Fibroblast of peridontal ligament (primary cell): ENCODE measurements around the gene CDKL4.
"Not testable (repeated sequence)": the region's sequence is repeated elsewhere in the genome, so short reads cannot be mapped to it uniquely, and the experiment has no call there.

ENCODE experiments used
- DNase-seq: peaks from one replicate; pipeline ENCODE4 v3.0.0-alpha.2; 2010; ENCODE audit errors: extremely low read depth

CDKL4 gene

DNA sequence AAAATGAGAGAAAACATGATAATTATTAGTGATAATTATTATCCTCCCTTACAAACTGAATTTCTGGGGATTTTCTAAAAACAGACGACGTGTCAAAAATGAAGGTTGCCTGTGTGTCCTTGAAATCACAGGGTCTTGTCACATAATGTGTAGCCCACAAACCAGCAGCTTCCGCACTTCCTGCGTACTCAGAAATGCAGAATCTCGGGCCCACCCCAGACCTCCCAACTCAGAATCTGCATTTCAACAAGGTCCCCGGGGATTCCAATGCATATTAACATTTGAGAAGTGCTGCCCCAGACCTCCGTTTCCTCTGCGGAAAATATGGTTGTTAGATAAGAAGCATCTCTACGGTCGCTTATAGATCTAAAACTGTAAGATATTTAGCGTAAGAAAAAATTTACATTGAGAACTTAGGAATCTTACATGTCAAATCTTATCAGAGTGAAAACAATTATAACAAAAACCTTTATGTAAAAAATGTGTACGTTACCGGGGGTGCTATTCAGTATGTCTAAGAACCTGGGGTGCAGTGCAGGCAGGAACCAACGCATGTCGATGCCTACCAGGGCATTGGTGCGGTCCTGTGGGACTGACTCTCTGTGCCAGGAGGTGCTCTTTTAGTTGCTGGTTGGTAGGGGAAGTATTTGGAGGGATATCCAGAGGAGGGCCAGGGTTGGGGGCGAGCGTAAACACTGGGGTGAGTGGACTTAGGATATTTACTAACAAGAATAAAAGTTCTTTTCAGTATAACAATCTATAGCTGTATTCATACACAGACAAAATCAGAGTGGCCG is 15.2 kb downstream of the CDKL4 start:
- DNase-seq: no peak

DNA sequence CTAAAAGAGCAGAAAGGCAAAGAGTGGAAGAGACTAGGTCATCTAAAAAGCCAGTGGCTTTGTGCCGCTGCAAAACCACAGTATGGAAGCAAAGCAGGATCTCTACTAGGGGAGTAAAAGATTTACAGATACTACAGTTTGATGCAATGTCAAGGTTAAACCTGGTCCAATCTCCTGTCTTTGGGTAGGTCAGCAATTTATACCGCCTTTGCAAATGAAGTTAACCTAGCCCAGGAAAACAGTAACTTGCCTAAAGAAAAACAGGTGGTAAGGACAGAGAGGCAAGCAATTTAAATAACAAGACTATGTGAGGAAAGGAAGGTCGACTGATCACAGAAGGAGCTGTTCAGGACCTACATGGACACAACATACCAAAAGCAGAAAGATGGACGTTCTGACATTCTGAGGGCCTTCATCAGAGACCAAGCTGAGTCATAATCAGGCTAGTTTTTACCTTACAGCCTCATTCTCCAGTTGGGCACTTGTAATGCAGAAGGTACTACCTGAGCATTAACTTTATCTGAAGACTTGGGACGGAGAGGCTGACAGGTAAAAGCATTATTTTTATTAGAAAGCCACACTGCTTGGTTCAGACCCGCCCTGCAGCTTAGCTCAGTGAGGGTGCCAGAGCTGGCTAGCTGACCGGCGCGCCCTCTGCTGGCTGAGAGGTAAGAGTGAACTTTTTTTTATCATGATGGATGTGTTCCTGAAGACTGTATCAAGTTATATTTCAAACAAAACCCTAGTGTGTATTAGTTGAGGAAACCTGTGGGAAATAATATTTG is 15.9 kb downstream of the CDKL4 start:
- peak; percentile 76 for DNase-seq

DNA sequence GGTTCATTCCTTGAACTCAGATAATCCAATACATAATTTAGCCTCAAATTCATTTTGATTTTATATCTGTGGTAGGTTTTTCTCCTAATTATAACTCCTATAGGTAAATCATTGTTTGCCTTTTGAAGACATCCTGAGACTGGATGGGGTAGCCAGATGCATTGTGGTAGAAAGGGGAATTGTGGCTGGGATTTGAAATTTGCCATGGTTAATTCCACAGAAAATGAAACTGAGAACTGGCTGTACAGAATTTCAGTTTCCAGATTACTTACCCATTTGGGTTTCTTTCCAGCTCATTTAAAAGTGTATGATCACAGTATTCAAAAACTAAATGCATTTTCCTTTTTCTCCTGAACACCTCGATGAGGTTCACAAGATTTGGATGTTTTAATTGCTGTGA is 18.2 kb downstream of the CDKL4 start:
- no peak for DNase-seq

DNA sequence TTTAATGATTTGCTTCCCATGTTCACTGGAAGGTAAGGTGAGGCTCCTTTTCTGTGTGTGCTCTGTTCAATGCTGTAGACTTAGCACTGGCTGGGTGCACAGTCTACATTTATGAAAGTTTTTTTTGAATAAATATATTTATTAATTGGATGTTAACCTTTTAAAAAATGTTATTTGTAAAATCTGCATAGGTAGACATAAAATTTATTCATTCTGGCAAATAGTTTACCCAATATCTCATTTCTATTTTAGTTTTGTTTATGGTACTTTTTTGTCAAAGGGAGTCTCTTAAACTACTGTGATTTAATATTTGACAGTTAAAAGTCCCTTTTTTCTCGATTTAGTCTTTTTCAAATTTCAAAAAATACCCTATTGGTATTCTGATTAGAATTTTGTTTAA is 19.9 kb downstream of the CDKL4 start:
- DNase-seq: no peak

DNA sequence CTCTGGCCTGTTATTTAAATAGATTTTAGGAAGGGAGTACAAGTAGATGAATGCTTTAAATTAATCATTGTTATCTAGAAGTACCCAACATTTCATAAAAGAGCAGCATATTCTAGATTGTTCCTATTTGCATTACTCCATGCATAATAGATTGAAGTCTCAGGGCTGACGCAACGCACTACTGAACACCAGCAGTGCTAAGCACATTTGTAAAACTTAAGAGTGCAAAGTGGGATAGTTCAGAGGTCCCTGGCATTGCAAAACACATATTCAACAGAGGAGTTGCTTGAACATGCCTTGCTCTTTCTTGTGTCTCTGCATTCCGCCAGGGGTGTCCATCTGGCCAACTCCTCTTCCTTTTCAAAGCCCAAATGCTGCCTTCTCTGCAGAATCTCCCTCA is 22.3 kb downstream of the CDKL4 start:
- no peak for DNase-seq

DNA sequence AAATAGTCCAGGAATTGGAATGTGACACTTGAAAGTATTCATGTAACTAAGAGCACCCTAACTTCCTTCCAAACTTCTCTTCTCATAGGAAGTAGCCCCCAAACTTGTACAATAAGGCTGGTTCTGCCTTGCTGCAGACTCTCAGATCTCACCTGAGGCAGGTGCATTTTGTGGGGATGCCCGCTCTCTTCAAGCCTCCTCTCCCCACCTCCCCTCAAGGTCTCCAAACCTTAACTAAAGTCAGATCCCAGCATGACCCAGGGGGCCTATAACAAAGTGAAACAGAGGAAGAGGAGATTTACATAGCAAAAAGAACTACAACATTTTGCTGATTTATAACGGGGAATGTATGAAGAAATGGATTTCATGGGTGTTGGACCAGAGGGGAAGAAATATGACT is 23.6 kb downstream of the CDKL4 start:
- DNase-seq: no peak

DNA sequence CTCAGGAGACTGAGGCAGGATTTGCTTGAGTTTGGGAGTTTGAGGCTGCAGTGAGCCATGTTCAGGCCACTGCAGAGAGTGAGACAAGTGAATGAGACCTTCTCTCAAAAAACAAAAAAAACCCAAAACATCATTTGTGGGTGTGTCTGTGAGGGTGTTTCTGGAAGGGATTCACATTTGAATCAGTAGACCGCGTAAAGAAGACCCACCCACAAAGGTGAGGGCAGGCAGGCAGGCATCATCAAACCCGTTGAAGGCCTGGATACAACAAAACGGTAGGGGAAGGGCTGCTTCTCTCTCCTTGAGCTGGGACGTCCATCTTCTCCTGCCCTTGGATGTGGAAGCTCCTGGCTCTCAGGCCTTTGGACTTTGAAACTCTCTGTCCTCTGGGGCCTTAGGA is 25.4 kb downstream of the CDKL4 start:
- DNase-seq: no peak

DNA sequence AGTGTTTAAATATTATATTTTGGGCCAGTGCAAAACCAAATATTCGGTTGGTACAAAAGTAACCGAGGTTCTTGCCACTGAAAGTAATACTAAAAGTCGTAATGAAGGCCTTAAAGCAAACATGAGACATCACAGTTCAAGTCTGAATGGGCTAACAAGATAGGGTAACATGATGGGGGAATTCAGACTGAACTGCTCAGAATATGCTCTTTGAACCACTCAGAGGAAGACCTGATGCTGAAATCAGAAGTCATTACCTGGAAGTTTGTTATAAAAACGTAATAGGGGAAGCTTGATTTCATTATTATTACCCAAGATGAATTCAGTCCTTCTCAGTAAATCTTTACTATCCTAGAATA is 26.6 kb downstream of the CDKL4 start:
- DNase-seq: no peak

DNA sequence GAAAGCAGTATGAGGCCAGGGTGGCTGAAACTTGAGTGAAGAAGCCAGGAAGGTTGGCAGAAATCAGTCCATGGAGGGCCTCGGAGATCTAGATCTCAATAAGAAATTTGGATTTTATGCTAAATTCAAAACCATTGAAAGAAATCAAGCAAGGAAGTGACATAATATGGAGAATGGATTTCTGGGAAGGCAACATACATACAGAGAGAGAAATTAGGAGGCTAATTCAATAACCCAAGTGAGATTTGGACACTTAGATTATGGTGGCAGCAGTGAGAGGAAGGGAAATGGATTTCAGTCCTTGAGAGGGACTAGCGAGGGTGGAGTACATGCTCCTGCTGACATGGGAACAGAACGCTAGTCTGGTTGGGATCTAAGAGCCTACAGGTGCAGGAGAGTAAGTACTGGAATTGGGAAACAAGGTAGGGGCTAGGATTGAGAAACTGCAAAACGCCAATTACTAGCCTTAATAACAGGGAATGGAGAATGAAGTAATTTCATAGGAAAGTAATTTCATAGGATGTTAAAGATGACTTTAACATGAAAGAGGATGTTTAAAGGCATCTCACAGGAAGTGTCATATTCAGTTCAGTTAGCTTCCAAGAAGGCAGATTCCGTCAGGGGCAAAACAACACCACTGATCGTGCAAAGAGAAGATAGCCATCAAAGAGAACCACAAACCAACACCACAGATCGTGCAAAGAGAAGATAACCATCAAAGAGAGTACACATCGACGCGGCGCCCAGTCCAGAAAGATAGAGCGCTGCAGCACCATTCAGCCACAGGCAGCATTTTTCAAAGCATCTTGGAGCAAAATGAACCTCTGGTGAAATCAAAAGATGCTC is 27.2 kb downstream of the CDKL4 start:
- no peak for DNase-seq

DNA sequence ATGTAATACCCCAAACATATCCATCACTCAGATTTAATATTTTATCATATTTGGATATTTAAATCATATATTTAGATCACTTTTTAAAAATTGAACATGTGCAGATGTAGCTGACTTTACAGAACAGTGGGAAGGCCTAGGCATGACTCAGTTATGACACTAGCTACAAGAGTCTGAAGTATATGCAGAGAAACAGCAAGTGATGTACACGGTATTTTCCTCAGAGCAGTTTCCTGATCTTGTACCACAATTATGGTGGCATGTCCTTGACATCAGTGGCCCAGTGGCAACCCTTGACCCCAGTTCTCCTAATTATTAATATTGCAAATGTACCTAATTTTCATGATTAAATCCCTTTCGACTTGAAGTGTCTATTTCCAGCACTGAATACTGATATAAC is 28.2 kb downstream of the CDKL4 start:
- no peak for DNase-seq

DNA sequence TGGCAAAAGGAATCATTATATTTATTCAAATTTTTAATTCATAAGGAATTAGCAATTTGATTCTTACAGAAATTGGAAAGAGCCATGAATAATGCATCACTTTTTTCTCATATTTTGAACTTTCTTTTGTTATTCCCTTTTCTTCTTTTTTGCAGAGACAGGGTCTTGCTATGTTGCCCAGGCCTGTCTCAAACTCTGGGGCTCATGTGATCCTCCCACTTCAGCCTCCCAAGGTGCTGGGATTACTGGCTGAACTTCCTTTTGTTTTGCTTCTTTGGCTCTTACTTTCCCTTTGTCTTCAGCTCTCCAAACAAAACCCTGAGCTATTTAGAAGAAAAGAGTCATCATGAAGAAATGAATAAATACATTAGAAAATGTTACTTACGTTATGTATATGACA is 30.8 kb downstream of the CDKL4 start:
- DNase-seq: no peak

DNA sequence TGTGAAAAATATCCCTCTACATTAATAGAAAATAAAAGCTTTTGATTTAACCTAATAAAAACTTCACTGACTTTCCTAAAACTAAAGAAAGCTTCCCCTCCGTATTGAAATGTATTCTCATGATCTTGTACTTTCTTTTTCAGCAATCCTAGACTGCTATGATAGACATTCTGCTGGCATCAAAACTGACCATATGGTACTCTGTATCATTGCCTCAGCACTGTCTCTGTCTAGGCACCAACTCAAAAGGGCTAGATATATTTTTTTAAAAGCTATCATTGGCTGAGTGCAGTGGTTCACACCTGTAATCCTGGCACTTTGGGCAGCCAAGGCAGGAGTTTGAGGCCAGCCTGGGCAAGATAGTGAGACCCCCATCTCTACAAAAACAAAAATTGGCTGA is 32.9 kb downstream of the CDKL4 start:
- DNase-seq: no peak

DNA sequence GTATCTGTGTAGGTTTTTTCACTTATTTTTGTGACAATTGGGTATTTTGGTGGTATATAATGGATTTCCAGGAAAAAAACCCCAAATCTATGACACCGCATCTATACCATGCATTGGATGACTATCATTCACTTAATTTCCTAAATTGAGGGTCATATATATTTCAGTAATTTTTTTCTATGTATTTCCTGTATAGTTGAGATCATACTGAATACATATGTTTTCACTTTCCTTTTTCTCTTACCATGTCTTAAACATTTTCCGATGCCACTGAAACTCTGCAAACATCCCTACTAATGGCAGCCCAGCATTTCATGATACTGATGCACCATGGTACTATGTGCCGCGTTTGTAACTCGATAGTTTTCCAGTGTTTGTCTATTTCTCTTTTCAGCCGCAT is 40.4 kb downstream of the CDKL4 start:
- DNase-seq: peak; percentile 17

DNA sequence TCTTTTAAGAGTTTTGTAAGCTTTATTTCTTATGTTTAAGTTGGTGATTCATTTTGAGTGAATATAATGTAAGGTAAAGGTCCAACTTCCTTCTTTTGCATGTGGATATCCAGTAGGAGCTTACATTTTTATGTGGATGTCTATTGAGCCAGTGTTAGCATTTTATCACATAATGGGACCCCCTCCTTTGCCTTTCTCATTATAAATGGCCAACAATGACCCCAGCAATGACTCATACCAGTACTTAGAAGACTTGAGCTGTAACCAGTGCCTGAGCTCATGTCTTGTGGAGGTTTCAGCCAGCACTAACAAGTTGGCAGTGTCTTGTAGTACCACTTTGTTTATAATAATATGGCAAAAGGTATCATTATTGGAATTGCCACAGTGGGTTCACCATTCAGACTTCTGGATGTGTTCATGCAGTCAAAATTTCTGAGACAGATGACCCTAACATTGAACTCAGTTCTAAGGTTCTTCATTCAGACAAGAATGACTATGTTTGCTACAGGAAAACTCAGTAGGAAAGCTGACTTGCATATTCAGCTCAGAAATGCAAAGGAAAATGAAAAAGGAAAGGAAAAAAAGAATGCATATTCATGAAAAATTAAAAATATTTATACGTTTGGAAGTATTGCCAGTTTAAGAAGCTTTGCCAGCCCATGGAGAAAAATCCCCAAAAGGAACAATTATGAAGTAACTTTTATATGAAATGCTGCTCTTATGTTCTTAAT is 41.0 kb downstream of the CDKL4 start:
- peak; percentile 12 for DNase-seq

DNA sequence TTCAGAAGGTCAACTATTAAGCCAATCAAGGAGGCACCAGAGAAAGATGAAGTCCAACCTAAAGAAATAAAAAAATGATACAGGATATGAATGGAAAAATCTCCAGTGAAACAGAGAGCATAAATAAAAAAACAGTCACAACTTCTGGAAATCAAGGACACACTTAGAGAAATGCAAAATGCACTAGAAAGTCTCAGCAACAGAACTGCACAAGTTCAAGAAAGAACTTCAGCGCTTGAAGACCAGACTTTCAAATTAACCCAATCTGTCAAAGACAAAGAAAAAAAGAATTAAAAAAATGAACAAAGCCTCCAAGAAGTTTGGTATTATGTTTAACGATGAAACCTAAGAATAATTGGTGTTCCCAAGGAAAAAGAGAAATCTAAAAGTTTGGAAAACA is 46.8 kb downstream of the CDKL4 start:
- DNase-seq: not testable (repeated sequence)

DNA sequence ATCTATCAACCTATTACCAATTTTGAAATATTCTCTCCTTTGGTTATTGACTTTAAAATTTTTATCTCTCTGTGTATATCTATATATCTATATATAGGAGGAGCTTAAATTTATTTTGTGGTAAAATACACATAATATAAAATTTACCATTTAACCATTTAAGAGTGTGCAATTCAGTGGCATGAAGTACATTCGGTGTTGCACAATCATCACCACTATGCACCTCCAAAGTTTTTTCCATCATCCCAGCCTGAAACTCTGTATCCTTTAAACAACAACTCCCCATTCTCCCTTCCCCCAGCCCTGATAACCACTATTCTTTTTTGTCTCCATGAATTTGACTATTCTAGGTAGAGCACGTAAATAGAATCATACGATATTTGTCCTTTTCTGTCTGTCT is 49.1 kb downstream of the CDKL4 start:
- DNase-seq: no peak

DNA sequence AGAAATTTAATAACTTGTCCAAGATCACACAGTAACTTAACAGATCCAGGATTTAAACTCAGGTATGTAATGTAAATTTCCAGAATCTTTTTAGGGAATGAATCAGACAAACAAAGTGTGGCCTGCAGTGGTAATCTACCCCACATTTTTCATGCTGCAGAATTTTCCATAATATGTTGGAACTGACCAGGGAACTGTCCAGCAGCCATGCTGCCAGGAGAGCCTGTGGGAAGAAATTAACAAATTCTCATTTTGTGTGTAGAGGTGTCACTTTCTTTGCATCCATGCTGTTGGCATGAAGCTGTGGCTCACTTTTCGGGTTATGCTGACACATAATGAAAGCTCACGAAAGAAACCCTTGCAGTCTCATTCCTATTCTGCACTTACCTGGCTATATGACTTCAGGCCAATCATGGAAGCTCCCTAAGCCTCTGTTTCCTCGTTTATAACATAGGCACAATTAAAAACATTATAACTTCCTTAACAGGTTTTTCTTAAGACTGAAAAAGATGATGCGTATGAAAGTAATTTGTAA is 54.7 kb downstream of the CDKL4 start:
- no peak for DNase-seq

DNA sequence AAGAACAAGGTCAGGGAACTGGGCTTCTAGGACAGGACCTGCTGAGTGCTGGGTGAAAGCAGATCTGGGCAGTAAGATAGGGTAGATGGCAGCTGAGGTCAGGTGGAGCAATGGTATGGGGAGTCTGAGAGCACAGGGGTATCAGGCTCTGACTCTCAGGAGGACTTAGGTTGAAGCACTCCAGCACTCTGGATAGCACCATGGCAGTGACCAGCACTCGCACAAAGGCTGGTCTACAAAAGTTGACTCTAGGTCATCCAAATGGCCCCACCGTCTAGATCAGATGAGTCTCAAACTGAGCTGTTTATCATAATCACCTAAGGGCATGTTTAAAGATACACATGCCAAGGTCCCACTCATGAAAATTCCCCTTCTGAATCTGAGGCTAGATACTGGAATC is 60.1 kb downstream of the CDKL4 start:
- DNase-seq: no peak

DNA sequence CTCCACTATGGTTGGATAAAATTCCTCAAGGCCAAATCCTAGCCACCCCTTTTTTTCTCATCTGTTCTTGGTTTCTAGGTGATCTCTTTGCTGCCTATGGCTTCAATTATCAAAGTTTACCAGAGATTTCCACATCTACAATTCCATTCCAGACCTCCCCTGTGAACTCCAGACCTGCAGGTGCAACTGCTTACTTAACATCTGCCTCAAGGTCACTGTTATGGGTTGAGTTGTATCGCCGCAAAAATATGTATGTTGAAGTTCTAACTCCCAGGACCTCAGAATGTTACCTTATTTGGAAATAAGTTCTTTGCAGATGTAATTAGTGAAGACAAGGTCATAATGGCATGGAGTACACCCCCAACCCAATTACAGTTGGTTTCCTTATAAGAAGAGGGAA is 62.5 kb downstream of the CDKL4 start:
- DNase-seq: no peak

DNA sequence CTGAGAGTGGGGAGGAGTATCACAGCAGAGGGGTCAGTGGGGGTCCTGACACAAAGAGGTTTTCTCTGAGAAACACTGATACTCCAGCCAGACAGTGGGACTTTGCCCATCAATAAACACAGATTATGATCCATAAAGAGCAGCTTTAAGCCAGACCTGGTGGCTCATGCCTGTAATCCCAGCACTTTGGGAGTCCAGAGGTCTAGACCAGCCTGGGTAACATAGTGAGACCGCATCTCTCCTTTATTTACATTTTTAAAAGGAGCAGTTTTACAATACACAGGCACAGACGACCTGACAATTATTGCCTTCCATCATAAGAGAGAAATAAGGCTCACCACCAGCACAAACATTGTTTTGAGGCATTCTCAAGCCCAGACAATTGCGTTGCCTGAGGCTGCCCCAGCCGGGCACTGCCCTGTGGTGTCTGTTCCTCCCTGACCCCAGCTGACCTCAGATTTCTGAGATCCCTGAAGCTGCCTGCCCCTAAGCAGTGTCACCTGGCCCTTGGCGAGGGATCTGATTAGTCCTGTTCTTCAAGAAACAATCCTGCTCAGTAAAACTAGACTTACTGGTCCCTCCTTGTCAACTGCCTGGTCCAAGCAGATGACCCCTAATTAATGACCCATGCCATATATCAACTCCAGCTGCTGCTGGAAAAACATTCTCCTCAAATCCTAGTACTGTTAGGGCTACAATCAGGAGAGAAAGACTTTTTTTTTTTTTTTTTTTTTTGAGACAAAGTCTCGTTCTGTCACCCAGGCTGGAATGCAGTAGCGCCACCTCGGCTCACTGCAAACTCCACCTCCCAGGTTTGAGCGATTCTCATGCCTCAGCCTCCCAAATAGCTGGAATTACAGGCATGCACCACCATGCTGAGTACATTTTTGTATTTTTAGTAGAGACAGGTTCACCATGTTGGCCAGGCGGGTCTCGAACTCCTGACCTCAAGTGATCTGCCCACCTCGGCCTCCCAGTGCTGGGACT is 63.5 kb downstream of the CDKL4 start:
- no peak for DNase-seq
